GM23338 (cell line): ENCODE data around the gene TBK1. TPM values are rescaled to one million over a fixed set of nuclear protein-coding genes. Genes with fewer than 3 reads are reported as not detected.

Source experiments
- ATAC-seq: fragments of 200-7000 bp; cut with Tn5 transposase; 3 replicates; pipeline ENCODE4 v1.9.1; 2020
- DNase-seq: peaks from one replicate; pipeline ENCODE4 v3.0.0-alpha.2; 2015; ENCODE audit warnings: low spot score
- H2AFZ ChIP-seq: fragments of 200-600 bp; sonication (generic); 2 replicates; pipeline ENCODE4 v1.8.0; 2016; ENCODE audit warnings: antibody characterized with exemption, mild to moderate bottlenecking, moderate library complexity
- H3F3A ChIP-seq: fragments of 200-600 bp; sonication (generic); replicated peaks from 2 replicates; pipeline ENCODE4 v1.8.0; 2017; ENCODE audit warnings: antibody characterized with exemption, mixed run types, low read depth
- H3K27ac ChIP-seq: fragments of 200-600 bp; sonication (generic); 2 replicates; pipeline ENCODE4 v1.6.1; 2016; ENCODE audit warnings: low read depth
- H3K27me3 ChIP-seq: fragments of 200-600 bp; sonication (generic); 2 replicates; pipeline ENCODE4 v1.8.0; 2016; ENCODE audit warnings: mild to moderate bottlenecking, mixed run types, moderate library complexity; ENCODE audit not compliant: insufficient read depth
- H3K36me3 ChIP-seq: fragments of 200-600 bp; sonication (generic); 2 replicates; pipeline ENCODE4 v1.8.0; 2016; ENCODE audit warnings: mild to moderate bottlenecking; ENCODE audit not compliant: insufficient read depth
- H3K4me1 ChIP-seq: fragments of 200-600 bp; sonication (generic); 2 replicates; pipeline ENCODE4 v1.8.0; 2016; ENCODE audit warnings: mild to moderate bottlenecking, moderate library complexity; ENCODE audit not compliant: insufficient read depth
- H3K4me2 ChIP-seq: fragments of 200-600 bp; sonication (generic); 2 replicates; pipeline ENCODE4 v1.7.1; 2017; ENCODE audit warnings: mixed run types
- H3K4me3 ChIP-seq: fragments of 200-600 bp; sonication (generic); 2 replicates; pipeline ENCODE4 v1.6.1; 2016; ENCODE audit warnings: mixed run types
- H3K79me2 ChIP-seq: fragments of 200-600 bp; sonication (generic); replicated peaks from 2 replicates; pipeline ENCODE4 v1.8.0; 2017; ENCODE audit warnings: mild to moderate bottlenecking; ENCODE audit not compliant: insufficient read depth
- H3K9me2 ChIP-seq: fragments of 200-600 bp; sonication (generic); 2 replicates; pipeline ENCODE4 v1.8.0; 2017; ENCODE audit not compliant: insufficient read depth
- H4K20me1 ChIP-seq: fragments of 200-600 bp; sonication (generic); replicated peaks from 2 replicates; pipeline ENCODE4 v1.8.0; 2017; ENCODE audit warnings: mild to moderate bottlenecking; ENCODE audit not compliant: insufficient read depth
- H3K27ac Mint-ChIP-seq: 2 replicates; pipeline ENCODE4 v1.8.0; 2020; ENCODE audit warnings: inconsistent platforms, mild to moderate bottlenecking, moderate library complexity, mixed read lengths
- H3K27me3 Mint-ChIP-seq: 3 replicates; pipeline ENCODE4 v1.8.0; 2022; ENCODE audit warnings: low read depth, mild to moderate bottlenecking, moderate library complexity, mixed read lengths, inconsistent platforms; ENCODE audit not compliant: insufficient read depth, poor library complexity
- H3K36me3 Mint-ChIP-seq: 3 replicates; pipeline ENCODE4 v1.8.0; 2021; ENCODE audit warnings: low read depth, mild to moderate bottlenecking, inconsistent platforms, moderate library complexity, mixed read lengths
- H3K4me1 Mint-ChIP-seq: 3 replicates; pipeline ENCODE4 v1.8.0; 2020; ENCODE audit warnings: mild to moderate bottlenecking, inconsistent platforms, mixed read lengths
- H3K4me3 Mint-ChIP-seq: 3 replicates; pipeline ENCODE4 v1.8.0; 2021; ENCODE audit warnings: moderate library complexity, mild to moderate bottlenecking, inconsistent platforms, mixed read lengths
- H3K9me3 Mint-ChIP-seq: 3 replicates; pipeline ENCODE4 v1.8.0; 2020; ENCODE audit warnings: moderate library complexity, mild to moderate bottlenecking, inconsistent platforms, mixed read lengths
- CREB1 ChIP-seq: fragments of 250-450 bp; sonication (Bioruptor Pico); IDR thresholded peaks from 2 replicates; pipeline ENCODE4 v1.5.0; 2020; ENCODE audit warnings: low read depth, mild to moderate bottlenecking, moderate library complexity
- EZH2phosphoT487 ChIP-seq: fragments of 200-600 bp; sonication (generic); IDR thresholded peaks from one replicate; pipeline ENCODE4 v1.8.1; 2018; ENCODE audit warnings: antibody characterized with exemption; ENCODE audit not compliant: unreplicated experiment
- JUNB ChIP-seq: IDR thresholded peaks from one replicate; pipeline ENCODE4 v1.6.1; 2016; ENCODE audit warnings: antibody characterized with exemption; ENCODE audit not compliant: unreplicated experiment
- NANOG ChIP-seq: IDR thresholded peaks from 2 replicates; pipeline ENCODE4 v1.6.1; 2016; ENCODE audit warnings: antibody characterized with exemption, borderline replicate concordance
- POLR2AphosphoS5 ChIP-seq: IDR thresholded peaks from 2 replicates; pipeline ENCODE4 v1.6.1; 2016; ENCODE audit warnings: antibody characterized with exemption, low read depth
- STAT1 ChIP-seq: IDR thresholded peaks from one replicate; pipeline ENCODE4 v1.6.1; 2016; ENCODE audit warnings: antibody characterized with exemption; ENCODE audit not compliant: unreplicated experiment
- ZNF114 ChIP-seq: fragments of 250-450 bp; sonication (Bioruptor Pico); IDR thresholded peaks from 2 replicates; pipeline ENCODE4 v1.5.0; 2020; ENCODE audit warnings: mild to moderate bottlenecking, moderate library complexity
- ZNF331 ChIP-seq: fragments of 250-450 bp; sonication (Bioruptor Pico); IDR thresholded peaks from 2 replicates; pipeline ENCODE4 v1.5.0; 2020; ENCODE audit warnings: low read depth, mild to moderate bottlenecking, moderate library complexity
- polyA plus RNA-seq: library from polyadenylated mRNA; unstranded; fragments of >200 nt; fragmentation: Nextera tagmentation; extraction: Ambion mirVana; gene quantifications from 2 replicates; pipeline ENCODE4 v1.2.1, GENCODE V29; 2016
- total RNA-seq: library from RNA; depleted of rRNA; stranded (reverse); fragments of >200 nt; shearing (Covaris generic); gene quantifications from 2 replicates; pipeline ENCODE4 v1.2.3, GENCODE V29; 2014
- TF ChIP-seq, protein P1 (sequence below), 2 experiments: fragments of 200-600 bp in 1 of 2; sonication (generic) in 1 of 2; conservative IDR thresholded peaks; 2 replicates each; pipeline versions ENCODE4 v1.5.1 to v1.6.1; 2016 to 2017; ENCODE audit warnings: antibody characterized with exemption in 2 of 2, low read depth in 2 of 2, mild to moderate bottlenecking in 2 of 2, moderate library complexity in 1 of 2
- TF ChIP-seq, protein P2 (sequence below): IDR thresholded peaks from 2 replicates; pipeline ENCODE4 v1.6.1; 2016; ENCODE audit warnings: antibody characterized with exemption
- TF ChIP-seq, protein P3 (sequence below): IDR thresholded peaks from one replicate; pipeline ENCODE4 v1.6.1; 2018; ENCODE audit warnings: antibody characterized with exemption; ENCODE audit not compliant: unreplicated experiment
- TF ChIP-seq, protein P4 (sequence below): fragments of 250-450 bp; sonication (Bioruptor Pico); IDR thresholded peaks from 2 replicates; pipeline ENCODE4 v1.5.0; 2020; ENCODE audit warnings: mild to moderate bottlenecking, moderate library complexity

The TBK1 gene
- total and polyA plus RNA-seq, 2 experiments from 2014 or later = 21.7 to 29.9 TPM

DNA sequence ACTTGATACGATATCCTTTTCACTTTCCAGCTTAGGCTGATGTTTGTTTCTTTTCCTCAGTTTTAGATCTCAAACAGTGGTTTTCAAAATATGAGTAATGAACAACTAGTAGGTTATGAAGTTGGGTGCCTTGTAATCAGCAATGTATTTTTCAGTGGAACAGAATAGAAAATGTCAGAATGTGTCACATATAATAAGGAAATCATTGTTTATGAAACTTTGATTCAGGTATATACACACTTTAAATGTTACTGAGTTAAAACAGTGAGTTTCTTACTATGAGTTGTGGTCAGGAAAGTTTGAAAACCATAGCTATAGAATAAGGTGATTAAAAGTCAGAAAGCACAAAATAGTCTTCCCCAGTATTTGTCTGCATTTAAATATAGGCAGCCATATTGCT lies 39.8 kb downstream of the TBK1 start (continued):
- TF ChIP-seq EZH2phosphoT487 (no peak), NANOG (no peak)

DNA sequence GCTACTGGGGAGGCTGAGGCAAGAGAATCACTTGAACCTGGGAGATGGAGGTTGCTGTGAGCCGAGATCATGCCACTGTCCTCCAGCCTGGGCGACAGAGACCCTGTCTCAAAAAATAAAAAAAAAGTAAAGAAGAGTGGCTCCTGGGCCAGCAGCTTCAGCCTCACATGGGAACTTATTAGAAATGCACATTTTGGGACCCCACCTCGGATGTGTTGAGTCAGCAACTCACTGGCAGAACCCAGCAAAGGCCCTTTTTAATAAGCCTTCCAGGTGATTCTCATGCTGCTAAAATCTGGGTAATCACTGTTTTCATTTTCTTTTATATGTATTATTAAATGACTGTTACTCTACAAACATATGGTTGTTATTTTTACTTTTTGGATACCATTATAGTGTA lies 41.6 kb downstream of the TBK1 start:
- H3K4me2 ChIP-seq = no peak overlapping the region
- no peak for TF ChIP-seq ZNF114 (CRISPR knock-in tag)
- no peak for TF ChIP-seq POLR2AphosphoS5
- TF ChIP-seq, protein P1, sequence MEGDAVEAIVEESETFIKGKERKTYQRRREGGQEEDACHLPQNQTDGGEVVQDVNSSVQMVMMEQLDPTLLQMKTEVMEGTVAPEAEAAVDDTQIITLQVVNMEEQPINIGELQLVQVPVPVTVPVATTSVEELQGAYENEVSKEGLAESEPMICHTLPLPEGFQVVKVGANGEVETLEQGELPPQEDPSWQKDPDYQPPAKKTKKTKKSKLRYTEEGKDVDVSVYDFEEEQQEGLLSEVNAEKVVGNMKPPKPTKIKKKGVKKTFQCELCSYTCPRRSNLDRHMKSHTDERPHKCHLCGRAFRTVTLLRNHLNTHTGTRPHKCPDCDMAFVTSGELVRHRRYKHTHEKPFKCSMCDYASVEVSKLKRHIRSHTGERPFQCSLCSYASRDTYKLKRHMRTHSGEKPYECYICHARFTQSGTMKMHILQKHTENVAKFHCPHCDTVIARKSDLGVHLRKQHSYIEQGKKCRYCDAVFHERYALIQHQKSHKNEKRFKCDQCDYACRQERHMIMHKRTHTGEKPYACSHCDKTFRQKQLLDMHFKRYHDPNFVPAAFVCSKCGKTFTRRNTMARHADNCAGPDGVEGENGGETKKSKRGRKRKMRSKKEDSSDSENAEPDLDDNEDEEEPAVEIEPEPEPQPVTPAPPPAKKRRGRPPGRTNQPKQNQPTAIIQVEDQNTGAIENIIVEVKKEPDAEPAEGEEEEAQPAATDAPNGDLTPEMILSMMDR (conservative IDR thresholded peaks at IDR 0.05; ENCODE audit: low read depth in 2 of 2) = no peak
- no peak for TF ChIP-seq NANOG
- TF ChIP-seq, protein P2, sequence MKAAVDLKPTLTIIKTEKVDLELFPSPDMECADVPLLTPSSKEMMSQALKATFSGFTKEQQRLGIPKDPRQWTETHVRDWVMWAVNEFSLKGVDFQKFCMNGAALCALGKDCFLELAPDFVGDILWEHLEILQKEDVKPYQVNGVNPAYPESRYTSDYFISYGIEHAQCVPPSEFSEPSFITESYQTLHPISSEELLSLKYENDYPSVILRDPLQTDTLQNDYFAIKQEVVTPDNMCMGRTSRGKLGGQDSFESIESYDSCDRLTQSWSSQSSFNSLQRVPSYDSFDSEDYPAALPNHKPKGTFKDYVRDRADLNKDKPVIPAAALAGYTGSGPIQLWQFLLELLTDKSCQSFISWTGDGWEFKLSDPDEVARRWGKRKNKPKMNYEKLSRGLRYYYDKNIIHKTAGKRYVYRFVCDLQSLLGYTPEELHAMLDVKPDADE = no peak
- TF ChIP-seq, protein P3, sequence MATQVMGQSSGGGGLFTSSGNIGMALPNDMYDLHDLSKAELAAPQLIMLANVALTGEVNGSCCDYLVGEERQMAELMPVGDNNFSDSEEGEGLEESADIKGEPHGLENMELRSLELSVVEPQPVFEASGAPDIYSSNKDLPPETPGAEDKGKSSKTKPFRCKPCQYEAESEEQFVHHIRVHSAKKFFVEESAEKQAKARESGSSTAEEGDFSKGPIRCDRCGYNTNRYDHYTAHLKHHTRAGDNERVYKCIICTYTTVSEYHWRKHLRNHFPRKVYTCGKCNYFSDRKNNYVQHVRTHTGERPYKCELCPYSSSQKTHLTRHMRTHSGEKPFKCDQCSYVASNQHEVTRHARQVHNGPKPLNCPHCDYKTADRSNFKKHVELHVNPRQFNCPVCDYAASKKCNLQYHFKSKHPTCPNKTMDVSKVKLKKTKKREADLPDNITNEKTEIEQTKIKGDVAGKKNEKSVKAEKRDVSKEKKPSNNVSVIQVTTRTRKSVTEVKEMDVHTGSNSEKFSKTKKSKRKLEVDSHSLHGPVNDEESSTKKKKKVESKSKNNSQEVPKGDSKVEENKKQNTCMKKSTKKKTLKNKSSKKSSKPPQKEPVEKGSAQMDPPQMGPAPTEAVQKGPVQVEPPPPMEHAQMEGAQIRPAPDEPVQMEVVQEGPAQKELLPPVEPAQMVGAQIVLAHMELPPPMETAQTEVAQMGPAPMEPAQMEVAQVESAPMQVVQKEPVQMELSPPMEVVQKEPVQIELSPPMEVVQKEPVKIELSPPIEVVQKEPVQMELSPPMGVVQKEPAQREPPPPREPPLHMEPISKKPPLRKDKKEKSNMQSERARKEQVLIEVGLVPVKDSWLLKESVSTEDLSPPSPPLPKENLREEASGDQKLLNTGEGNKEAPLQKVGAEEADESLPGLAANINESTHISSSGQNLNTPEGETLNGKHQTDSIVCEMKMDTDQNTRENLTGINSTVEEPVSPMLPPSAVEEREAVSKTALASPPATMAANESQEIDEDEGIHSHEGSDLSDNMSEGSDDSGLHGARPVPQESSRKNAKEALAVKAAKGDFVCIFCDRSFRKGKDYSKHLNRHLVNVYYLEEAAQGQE = no peak
- TF ChIP-seq, protein P4, sequence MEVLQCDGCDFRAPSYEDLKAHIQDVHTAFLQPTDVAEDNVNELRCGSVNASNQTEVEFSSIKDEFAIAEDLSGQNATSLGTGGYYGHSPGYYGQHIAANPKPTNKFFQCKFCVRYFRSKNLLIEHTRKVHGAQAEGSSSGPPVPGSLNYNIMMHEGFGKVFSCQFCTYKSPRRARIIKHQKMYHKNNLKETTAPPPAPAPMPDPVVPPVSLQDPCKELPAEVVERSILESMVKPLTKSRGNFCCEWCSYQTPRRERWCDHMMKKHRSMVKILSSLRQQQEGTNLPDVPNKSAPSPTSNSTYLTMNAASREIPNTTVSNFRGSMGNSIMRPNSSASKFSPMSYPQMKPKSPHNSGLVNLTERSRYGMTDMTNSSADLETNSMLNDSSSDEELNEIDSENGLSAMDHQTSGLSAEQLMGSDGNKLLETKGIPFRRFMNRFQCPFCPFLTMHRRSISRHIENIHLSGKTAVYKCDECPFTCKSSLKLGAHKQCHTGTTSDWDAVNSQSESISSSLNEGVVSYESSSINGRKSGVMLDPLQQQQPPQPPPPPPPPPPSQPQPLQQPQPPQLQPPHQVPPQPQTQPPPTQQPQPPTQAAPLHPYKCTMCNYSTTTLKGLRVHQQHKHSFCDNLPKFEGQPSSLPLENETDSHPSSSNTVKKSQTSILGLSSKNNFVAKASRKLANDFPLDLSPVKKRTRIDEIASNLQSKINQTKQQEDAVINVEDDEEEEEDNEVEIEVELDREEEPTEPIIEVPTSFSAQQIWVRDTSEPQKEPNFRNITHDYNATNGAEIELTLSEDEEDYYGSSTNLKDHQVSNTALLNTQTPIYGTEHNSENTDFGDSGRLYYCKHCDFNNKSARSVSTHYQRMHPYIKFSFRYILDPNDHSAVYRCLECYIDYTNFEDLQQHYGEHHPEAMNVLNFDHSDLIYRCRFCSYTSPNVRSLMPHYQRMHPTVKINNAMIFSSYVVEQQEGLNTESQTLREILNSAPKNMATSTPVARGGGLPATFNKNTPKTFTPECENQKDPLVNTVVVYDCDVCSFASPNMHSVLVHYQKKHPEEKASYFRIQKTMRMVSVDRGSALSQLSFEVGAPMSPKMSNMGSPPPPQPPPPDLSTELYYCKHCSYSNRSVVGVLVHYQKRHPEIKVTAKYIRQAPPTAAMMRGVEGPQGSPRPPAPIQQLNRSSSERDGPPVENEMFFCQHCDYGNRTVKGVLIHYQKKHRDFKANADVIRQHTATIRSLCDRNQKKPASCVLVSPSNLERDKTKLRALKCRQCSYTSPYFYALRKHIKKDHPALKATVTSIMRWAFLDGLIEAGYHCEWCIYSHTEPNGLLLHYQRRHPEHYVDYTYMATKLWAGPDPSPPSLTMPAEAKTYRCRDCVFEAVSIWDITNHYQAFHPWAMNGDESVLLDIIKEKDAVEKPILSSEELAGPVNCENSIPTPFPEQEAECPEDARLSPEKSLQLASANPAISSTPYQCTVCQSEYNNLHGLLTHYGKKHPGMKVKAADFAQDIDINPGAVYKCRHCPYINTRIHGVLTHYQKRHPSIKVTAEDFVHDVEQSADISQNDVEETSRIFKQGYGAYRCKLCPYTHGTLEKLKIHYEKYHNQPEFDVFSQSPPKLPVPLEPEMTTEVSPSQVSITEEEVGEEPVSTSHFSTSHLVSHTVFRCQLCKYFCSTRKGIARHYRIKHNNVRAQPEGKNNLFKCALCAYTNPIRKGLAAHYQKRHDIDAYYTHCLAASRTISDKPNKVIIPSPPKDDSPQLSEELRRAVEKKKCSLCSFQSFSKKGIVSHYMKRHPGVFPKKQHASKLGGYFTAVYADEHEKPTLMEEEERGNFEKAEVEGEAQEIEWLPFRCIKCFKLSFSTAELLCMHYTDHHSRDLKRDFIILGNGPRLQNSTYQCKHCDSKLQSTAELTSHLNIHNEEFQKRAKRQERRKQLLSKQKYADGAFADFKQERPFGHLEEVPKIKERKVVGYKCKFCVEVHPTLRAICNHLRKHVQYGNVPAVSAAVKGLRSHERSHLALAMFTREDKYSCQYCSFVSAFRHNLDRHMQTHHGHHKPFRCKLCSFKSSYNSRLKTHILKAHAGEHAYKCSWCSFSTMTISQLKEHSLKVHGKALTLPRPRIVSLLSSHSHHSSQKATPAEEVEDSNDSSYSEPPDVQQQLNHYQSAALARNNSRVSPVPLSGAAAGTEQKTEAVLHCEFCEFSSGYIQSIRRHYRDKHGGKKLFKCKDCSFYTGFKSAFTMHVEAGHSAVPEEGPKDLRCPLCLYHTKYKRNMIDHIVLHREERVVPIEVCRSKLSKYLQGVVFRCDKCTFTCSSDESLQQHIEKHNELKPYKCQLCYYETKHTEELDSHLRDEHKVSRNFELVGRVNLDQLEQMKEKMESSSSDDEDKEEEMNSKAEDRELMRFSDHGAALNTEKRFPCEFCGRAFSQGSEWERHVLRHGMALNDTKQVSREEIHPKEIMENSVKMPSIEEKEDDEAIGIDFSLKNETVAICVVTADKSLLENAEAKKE (CRISPR knock-in tag) = no peak
- TF ChIP-seq CREB1 (CRISPR knock-in tag) = no peak
- TF ChIP-seq JUNB = no peak
- TF ChIP-seq EZH2phosphoT487 = no peak
- no peak for TF ChIP-seq STAT1
- TF ChIP-seq ZNF331 = no peak
- no peak overlapping the region for H2AFZ ChIP-seq
- ATAC-seq = no peak
- H3K4me3 ChIP-seq = no peak overlapping the region
- H3K9me2 ChIP-seq = no peaks in the 10 kb centered on the region
- H3K4me1 ChIP-seq = no peaks in the 10 kb centered on the region
- Mint-ChIP-seq H3K27ac (no peak overlapping the region), H3K27me3 (peaks cover 5% of the 10 kb centered on the region), H3K9me3 (no peaks in the 10 kb centered on the region), H3K36me3 (peaks cover 56% of the 10 kb centered on the region; the same call in 2 of the 3 replicates), H3K4me3 (no peak overlapping the region), H3K4me1 (no peaks in the 10 kb centered on the region)
- no peaks in the 10 kb centered on the region for H3F3A ChIP-seq
- H3K79me2 ChIP-seq = no peaks in the 10 kb centered on the region
- no peaks in the 10 kb centered on the region for H3K27me3 ChIP-seq
- H3K27ac ChIP-seq = no peak overlapping the region
- DNase-seq = no peak
- no peaks in the 10 kb centered on the region for H4K20me1 ChIP-seq
- peaks cover 48% of the 10 kb centered on the region for H3K36me3 ChIP-seq
